ENCODE data around the gene NRIP1. TPM values are rescaled to one million over a fixed set of nuclear protein-coding genes. Genes with fewer than 3 reads are reported as not detected.
A peak's percentile ranks its signal among the peaks of the same experiment; 100 is the strongest.

The NRIP1 gene
- polyA plus RNA-seq, 3 donors: 4.3 to 28.2 (median 23.5) TPM

DNA sequence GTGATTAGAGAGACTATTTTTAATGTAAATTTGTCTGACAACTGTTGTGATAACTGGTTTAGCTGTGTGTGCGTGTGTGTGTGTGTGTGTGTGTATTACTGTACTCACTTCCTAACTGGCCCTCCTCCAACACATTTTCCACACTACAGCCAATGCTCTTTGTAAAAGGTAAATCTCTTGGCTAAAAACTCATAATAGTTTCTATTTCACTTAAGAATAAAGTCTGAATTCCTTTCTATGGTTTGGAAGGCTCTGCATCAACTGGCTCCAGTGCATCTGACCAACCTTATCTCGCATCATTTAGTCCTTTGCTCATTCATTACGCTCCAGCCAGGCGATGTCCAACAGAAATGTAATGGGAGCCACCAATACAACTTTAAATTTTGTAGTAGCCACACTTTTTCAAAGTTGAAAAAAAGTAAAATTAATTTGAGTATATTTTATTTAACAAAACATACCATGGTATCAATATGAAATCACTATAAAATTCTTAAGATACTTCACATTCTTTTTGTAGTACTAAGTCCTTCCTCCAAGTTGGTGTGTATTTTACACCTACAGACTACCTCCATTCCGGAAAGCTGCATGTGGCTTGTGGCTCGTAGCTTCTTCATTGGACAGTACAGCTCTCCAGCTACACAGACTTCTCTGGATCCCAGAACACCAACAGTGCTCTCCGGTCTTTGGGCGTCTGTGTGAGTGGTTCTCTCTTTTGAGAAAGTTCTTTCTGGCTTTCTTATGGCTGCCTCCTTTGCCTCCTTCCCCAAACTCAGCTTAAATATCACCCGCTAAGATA lies 68.9 kb downstream of the NRIP1 start:
- peak overlapping the region in 2 of 7 donors; percentile 25 to 76 for H3K27ac Mint-ChIP-seq
- DNase-seq: no peak
- H3K4me3 ChIP-seq (replicated peaks in 1 of 3; ENCODE audit: low read depth in 2 of 3, low read length in 3 of 3): no peak overlapping the region
- no peaks in the 10 kb centered on the region for H3K27me3 ChIP-seq (ENCODE audit: control insufficient read depth in 2 of 2, insufficient read depth in 2 of 2, low read length in 2 of 2)
- H3K27me3 Mint-ChIP-seq (ENCODE audit: low read depth in 3 of 3): no peaks in the 10 kb centered on the region
- no peak overlapping the region for H3K27ac ChIP-seq (ENCODE audit: low read depth in 1 of 2, low read length in 2 of 2)
- no peak overlapping the region for H3K9ac ChIP-seq (ENCODE audit: insufficient read depth, low read length, poor library complexity, severe bottlenecking)
- H3K4me3 Mint-ChIP-seq: no peak overlapping the region
- H3K9me3 ChIP-seq (replicated peaks in 1 of 2; ENCODE audit: control insufficient read depth in 1 of 2, insufficient read depth in 1 of 2, low read length in 2 of 2): no peaks in the 10 kb centered on the region
- no peaks in the 10 kb centered on the region for H3K9me3 Mint-ChIP-seq
- H3K4me2 ChIP-seq (replicated peaks; ENCODE audit: extremely low read depth, low read length, poor library complexity, severe bottlenecking): no peak overlapping the region
- peaks cover 91% of the 10 kb centered on the region for H3K79me2 ChIP-seq (ENCODE audit: insufficient read depth, low read length)
- no peak overlapping the region for H2AFZ ChIP-seq (ENCODE audit: insufficient read depth, low read depth, low read length, poor library complexity, severe bottlenecking)
- H3K4me1 Mint-ChIP-seq: peaks cover 7% of the 10 kb centered on the region
- H3K36me3 Mint-ChIP-seq: peaks cover 41 to 43% of the 10 kb centered on the region in 2 donors
- intact Hi-C loops (cut with micrococcal nuclease): no loop called here
- 96% methylated on average over 2 of the region's 9 CpGs for WGBS (ENCODE audit: insufficient coverage)
- peaks cover 6 to 33% of the 10 kb centered on the region in 2 donors for H3K36me3 ChIP-seq (replicated peaks in 1 of 2; ENCODE audit: control insufficient read depth in 1 of 2, insufficient read depth in 2 of 2, low read length in 2 of 2)
- no peaks in the 10 kb centered on the region for H3K4me1 ChIP-seq (ENCODE audit: control insufficient read depth in 1 of 2, insufficient read depth in 2 of 2, low read length in 2 of 2)
- peaks cover 95% of the 10 kb centered on the region for H4K20me1 ChIP-seq (ENCODE audit: insufficient read depth, low read length)
- TF ChIP-seq, protein P1, sequence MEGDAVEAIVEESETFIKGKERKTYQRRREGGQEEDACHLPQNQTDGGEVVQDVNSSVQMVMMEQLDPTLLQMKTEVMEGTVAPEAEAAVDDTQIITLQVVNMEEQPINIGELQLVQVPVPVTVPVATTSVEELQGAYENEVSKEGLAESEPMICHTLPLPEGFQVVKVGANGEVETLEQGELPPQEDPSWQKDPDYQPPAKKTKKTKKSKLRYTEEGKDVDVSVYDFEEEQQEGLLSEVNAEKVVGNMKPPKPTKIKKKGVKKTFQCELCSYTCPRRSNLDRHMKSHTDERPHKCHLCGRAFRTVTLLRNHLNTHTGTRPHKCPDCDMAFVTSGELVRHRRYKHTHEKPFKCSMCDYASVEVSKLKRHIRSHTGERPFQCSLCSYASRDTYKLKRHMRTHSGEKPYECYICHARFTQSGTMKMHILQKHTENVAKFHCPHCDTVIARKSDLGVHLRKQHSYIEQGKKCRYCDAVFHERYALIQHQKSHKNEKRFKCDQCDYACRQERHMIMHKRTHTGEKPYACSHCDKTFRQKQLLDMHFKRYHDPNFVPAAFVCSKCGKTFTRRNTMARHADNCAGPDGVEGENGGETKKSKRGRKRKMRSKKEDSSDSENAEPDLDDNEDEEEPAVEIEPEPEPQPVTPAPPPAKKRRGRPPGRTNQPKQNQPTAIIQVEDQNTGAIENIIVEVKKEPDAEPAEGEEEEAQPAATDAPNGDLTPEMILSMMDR (IDR thresholded peaks at IDR 0.05): no peak

DNA sequence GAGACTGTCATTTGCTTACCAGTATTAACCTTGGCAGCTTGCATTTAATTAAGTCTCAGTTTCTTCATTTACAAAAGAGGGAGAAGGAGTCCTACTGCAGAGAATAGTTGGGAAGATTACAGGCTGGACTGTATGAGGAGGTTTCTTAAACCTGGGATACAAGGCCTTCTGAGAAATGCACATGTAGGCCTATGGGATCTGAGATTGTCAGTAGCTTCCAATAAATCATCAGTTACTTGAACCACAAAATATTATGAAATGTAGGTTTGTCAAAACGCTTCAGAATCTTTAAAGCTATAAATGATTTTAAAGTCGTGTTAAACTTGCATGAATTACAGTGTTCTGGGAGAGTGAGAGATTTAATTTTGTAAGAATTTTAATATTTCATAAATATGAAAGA lies 69.6 kb downstream of the NRIP1 start:
- no peak for DNase-seq
- Histone ChIP-seq H3K9ac (ENCODE audit: insufficient read depth, low read length, poor library complexity, severe bottlenecking) (no peak overlapping the region), H4K20me1 (ENCODE audit: insufficient read depth, low read length) (peaks cover 95% of the 10 kb centered on the region), H3K4me1 (ENCODE audit: control insufficient read depth in 1 of 2, insufficient read depth in 2 of 2, low read length in 2 of 2) (no peaks in the 10 kb centered on the region), H2AFZ (ENCODE audit: insufficient read depth, low read depth, low read length, poor library complexity, severe bottlenecking) (no peak overlapping the region), H3K4me2 (replicated peaks; ENCODE audit: extremely low read depth, low read length, poor library complexity, severe bottlenecking) (no peak overlapping the region), H3K4me3 (replicated peaks in 1 of 3; ENCODE audit: low read depth in 2 of 3, low read length in 3 of 3) (no peak overlapping the region), H3K27ac (ENCODE audit: low read depth in 1 of 2, low read length in 2 of 2) (no peak overlapping the region), H3K9me3 (replicated peaks in 1 of 2; ENCODE audit: control insufficient read depth in 1 of 2, insufficient read depth in 1 of 2, low read length in 2 of 2) (no peaks in the 10 kb centered on the region), H3K79me2 (ENCODE audit: insufficient read depth, low read length) (peaks cover 86% of the 10 kb centered on the region), H3K27me3 (ENCODE audit: control insufficient read depth in 2 of 2, insufficient read depth in 2 of 2, low read length in 2 of 2) (no peaks in the 10 kb centered on the region), H3K36me3 (replicated peaks in 1 of 2; ENCODE audit: control insufficient read depth in 1 of 2, insufficient read depth in 2 of 2, low read length in 2 of 2) (peaks cover 8 to 36% of the 10 kb centered on the region in 2 donors)
- Mint-ChIP-seq H3K27ac (no peak overlapping the region), H3K4me1 (peaks cover 7% of the 10 kb centered on the region), H3K36me3 (peaks cover 44 to 45% of the 10 kb centered on the region in 2 donors), H3K4me3 (no peak overlapping the region), H3K27me3 (ENCODE audit: low read depth in 3 of 3) (no peaks in the 10 kb centered on the region), H3K9me3 (no peaks in the 10 kb centered on the region)
- no CpG with 5 or more reads among the region's 2 CpGs for WGBS (ENCODE audit: insufficient coverage)
- intact Hi-C loops (cut with micrococcal nuclease): no loop called here
- TF ChIP-seq, protein P1 (IDR thresholded peaks at IDR 0.05): no peak

All from CD14-positive monocyte (primary cell).